ENCODE results near the gene HTR5A.

DNA sequence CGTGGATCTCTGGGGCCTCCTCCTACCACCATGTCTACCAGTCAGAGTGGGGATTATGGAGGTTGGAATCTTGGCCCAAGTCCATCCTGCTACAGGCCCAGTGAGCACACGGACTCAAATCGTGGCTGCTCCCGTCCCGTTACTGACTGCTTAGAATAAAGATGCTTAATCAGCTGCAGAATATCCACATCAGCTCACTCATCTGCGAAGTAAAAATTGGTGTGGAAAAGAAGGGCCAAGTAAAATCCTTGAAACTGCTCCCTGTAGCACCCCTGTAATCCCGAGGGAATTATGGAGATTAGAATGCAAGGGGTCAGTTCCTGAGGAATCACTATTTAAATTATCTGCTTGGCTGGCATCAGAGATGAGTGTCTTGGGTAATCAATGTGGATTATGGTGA, 13.0 kb upstream of the HTR5A start:
- TF ChIP-seq GATA2 (IDR thresholded peaks at IDR 0.05; ENCODE audit: insufficient read depth, insufficient read length, low read depth, low read length): no peak
- TF ChIP-seq POLR2AphosphoS5 (IDR thresholded peaks at IDR 0.05; ENCODE audit: insufficient read depth, low read depth, low read length): no peak
- no peak for TF ChIP-seq EZH2 (IDR thresholded peaks at IDR 0.05; ENCODE audit: borderline replicate concordance, low read depth, low read length, severe bottlenecking)
- TF ChIP-seq, protein P1, sequence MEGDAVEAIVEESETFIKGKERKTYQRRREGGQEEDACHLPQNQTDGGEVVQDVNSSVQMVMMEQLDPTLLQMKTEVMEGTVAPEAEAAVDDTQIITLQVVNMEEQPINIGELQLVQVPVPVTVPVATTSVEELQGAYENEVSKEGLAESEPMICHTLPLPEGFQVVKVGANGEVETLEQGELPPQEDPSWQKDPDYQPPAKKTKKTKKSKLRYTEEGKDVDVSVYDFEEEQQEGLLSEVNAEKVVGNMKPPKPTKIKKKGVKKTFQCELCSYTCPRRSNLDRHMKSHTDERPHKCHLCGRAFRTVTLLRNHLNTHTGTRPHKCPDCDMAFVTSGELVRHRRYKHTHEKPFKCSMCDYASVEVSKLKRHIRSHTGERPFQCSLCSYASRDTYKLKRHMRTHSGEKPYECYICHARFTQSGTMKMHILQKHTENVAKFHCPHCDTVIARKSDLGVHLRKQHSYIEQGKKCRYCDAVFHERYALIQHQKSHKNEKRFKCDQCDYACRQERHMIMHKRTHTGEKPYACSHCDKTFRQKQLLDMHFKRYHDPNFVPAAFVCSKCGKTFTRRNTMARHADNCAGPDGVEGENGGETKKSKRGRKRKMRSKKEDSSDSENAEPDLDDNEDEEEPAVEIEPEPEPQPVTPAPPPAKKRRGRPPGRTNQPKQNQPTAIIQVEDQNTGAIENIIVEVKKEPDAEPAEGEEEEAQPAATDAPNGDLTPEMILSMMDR (IDR thresholded peaks at IDR 0.05; ENCODE audit: extremely low read depth in 1 of 2, insufficient read depth in 1 of 2, low read depth in 1 of 2, low read length in 2 of 2): no peak
- no peak for TF ChIP-seq POLR2A (IDR thresholded peaks at IDR 0.05; ENCODE audit: low read depth, low read length)
- TF ChIP-seq, protein P2, sequence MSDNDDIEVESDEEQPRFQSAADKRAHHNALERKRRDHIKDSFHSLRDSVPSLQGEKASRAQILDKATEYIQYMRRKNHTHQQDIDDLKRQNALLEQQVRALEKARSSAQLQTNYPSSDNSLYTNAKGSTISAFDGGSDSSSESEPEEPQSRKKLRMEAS (IDR thresholded peaks at IDR 0.05; ENCODE audit: insufficient read depth, insufficient read length): no peak
- TF ChIP-seq FOS (IDR thresholded peaks at IDR 0.05; ENCODE audit: borderline replicate concordance, insufficient read depth, low read length): no peak

Data from endothelial cell of umbilical vein (primary cell).